Coronary artery (tissue), 2 donors: Measurements from ENCODE around the gene RSPH3.
A peak's percentile ranks its signal among the peaks of the same experiment; 100 is the strongest.
"Not testable (repeated sequence)": the region's sequence is repeated elsewhere in the genome, so short reads cannot be mapped to it uniquely, and the experiment has no call there.

Experiments used
- DNase-seq: peaks from one replicate; pipeline ENCODE4 v3.0.0-alpha.2; 2017; ENCODE audit warnings: low spot score
- H3K27ac ChIP-seq, 2 donors: fragments of 200-600 bp; sonication (generic); one replicate each; pipeline ENCODE4 v1.5.1; 2016 to 2019
- H3K4me3 ChIP-seq: fragments of 200-600 bp; sonication (generic); 2 replicates; pipeline ENCODE4 v1.5.1; 2016; ENCODE audit warnings: mild to moderate bottlenecking, moderate library complexity
- TF ChIP-seq, protein P1 (sequence below): fragments of 200-600 bp; sonication (generic); IDR thresholded peaks from one replicate; pipeline ENCODE4 v1.5.1; 2019; ENCODE audit warnings: antibody characterized with exemption

The RSPH3 gene

DNA sequence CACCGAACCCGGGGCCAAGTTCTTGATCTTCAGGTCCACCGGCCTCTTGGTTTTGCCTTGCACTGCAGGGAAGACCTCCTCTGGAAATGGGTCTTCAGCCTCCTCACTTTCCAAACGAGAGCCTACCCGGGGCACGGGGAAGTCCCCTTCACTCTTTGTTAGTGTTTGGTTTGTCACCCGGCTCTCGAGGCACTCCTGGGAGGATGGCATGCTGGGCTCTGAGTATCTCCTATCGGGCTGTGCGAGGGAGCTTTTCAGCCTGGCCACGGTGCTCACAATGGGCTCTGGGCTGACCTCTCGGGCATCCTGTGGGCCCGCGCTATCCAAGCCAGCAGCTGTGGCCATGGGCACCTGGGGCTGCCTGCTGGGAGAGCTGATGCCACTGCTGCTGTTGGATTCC, 36.7 kb upstream of the RSPH3 start:
- no peak overlapping the region for H3K4me3 ChIP-seq
- no peak for DNase-seq
- TF ChIP-seq, protein P1, sequence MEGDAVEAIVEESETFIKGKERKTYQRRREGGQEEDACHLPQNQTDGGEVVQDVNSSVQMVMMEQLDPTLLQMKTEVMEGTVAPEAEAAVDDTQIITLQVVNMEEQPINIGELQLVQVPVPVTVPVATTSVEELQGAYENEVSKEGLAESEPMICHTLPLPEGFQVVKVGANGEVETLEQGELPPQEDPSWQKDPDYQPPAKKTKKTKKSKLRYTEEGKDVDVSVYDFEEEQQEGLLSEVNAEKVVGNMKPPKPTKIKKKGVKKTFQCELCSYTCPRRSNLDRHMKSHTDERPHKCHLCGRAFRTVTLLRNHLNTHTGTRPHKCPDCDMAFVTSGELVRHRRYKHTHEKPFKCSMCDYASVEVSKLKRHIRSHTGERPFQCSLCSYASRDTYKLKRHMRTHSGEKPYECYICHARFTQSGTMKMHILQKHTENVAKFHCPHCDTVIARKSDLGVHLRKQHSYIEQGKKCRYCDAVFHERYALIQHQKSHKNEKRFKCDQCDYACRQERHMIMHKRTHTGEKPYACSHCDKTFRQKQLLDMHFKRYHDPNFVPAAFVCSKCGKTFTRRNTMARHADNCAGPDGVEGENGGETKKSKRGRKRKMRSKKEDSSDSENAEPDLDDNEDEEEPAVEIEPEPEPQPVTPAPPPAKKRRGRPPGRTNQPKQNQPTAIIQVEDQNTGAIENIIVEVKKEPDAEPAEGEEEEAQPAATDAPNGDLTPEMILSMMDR: no peak
- no peak overlapping the region for H3K27ac ChIP-seq

DNA sequence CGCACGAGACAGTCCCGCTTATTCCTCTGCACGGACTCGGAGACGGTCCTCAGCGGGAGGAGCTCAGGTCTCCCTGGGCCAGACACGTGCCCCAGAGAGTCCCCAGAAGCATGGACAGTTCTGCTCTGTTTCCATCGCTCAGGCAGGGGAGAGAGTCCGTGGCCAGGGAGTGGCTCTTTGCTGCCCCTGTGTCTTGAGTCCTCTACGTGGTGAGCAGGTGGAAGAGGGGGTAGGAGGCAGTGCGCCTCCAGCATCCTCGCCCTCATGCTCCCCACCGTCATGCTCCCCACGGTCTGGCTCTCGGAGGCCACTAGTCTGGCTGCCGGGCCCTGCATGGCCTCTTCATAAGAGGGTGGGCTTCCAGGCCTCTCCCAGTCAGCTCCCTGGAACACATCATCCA, 35.9 kb upstream of the RSPH3 start:
- Histone ChIP-seq H3K4me3 (no peak overlapping the region), H3K27ac (no peak overlapping the region)
- TF ChIP-seq, protein P1: no peak
- DNase-seq: no peak

DNA sequence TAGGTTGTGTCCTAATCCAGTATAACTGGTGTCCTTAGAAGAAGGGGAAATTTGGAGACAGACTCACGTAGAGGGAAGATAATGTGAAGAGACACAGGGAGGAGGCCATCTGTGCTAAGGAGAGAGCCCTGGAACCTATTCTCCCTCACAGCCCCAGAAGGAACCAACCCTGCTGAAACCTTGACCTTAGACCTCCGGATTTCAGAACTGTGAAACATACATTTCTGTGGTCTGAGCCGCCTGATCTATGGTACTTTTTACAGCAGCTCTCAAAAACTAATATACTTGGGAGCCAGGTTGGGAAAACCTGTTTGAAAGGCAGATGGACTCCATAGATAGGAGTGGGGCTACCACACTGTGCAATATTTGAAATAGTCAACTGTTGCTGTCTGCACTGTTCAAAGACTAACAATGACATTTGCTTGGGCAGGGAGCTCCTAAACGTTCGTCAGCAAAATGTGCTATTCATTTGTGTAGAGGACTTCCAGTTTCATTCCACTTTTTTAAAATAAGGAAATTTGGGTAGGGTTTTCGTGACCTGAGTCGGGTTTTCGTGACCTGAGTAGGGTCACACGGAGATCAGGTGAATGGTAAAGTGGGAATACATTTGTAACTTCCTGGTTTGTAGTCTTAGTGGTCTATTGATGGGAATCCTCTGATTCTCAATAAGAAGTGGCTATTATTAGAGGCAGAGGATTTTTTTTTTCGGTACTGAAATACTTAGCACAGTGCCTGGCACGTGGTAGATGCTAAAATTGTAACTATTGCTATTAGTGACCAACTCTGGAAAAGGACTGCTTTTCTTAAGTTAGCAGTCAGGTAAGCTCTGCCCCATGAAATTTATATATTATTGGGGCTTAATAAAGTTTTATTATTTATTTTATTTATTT, 33.4 kb upstream of the RSPH3 start:
- Histone ChIP-seq H3K4me3 (no peak overlapping the region), H3K27ac (no peak overlapping the region)
- TF ChIP-seq, protein P1: no peak
- no peak for DNase-seq

DNA sequence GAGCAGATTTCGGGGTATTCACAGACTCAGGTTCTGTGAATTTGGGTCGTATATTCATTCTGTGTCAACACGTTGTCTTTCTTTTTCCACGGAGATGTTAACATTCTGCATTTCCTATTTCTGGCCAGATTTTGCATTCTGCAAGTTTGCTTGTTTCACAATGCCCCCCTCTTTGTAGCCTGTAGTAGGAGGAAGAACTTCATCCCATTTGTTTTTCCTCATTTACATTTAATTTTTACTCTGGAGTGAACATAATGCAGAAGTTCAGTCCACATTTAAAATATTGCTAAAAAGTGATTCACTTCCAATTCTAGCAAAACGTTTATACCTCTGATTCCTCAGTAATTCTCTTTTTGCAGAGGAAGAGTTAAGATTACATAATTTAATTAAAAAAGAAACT, 31.8 kb upstream of the RSPH3 start:
- TF ChIP-seq, protein P1: no peak

DNA sequence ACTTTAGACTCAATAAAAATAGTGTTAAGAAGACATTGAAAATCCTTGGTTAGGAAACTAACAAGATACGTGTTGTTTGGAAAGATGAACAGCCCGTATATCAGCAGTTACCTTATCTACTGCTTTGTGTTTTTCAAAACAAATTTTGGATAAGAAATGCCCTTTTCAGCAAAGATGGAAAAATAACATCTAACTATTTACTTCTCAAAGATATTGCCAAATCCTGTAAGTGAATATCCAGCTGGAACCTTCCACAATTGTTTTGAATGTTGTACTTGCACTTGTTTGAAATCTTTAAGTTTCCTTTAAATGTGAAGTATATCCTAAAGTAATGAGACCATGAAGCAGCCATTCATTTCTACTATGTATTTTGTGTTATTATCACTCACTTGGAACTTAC, 30.2 kb upstream of the RSPH3 start:
- Histone ChIP-seq H3K4me3 (no peak overlapping the region), H3K27ac (no peak overlapping the region)
- no peak for DNase-seq
- TF ChIP-seq, protein P1: no peak

More for the DNA sequence above, 31.8 kb upstream of the RSPH3 start:
- no peak for DNase-seq
- Histone ChIP-seq H3K27ac (peak overlapping the region in 1 of 2 donors; percentile 28), H3K4me3 (no peak overlapping the region)

DNA sequence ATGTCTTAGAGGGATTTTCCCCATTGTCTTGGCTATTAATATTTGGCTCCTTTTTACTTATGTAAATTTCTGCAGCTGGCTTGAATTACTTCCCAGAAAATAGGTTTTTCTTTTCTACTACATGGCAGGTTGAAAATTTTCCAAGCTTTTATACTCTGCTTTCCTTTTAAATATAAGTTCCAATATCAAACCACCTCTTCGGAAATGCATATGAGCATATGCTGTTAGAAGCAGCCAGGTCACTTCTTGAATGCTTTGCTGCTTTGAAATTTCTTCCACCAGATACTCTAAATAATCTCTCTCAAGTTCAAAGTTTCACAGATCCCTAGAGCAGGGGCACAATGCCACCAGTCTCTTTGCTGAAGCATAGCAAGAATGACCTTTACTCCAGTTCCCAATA, 25.2 kb upstream of the RSPH3 start:
- DNase-seq, H3K4me3 ChIP-seq, H3K27ac ChIP-seq: not testable (repeated sequence)

DNA sequence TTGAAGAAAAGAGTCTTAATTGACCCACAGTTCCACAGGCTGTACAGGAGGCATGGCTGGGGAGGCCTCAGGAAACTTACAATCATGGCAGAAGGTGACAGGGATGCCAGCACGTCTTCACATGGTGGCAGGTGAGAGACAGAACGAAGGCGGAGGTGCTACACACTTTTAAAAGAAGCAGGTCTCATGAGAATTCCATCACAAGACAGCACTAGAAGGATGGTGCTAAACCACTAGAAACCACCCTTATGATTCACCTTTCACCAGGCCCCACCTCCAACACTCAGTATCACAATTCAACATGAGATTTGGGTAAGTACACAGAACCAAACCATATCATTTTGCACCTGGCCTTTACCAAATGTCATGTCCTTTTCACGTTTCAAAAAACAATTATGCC, 23.9 kb upstream of the RSPH3 start:
- DNase-seq: no peak
- TF ChIP-seq, protein P1: no peak
- Histone ChIP-seq H3K4me3 (no peak overlapping the region), H3K27ac (no peak overlapping the region)
